ENCODE data around the gene TAB2.

DNA sequence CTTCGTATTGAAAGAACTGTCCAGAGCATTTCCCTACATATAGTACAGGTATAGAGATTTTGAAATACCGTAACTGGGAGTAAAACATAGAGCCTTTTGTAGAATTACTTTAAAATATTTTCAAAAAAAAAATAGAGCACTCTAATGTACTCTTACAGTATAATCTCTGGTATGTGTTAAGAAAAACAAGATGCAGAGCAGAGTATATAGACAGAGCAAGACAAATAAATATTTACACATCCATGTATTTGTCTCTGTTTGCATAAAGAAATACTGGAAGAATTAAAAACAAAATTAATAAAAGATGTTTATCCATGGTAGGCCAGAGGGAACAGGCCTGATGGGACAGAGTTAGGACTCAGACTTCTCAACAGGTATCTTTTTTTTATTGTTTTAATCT lies 54.5 kb downstream of the TAB2 start:
- TF ChIP-seq, protein P1, sequence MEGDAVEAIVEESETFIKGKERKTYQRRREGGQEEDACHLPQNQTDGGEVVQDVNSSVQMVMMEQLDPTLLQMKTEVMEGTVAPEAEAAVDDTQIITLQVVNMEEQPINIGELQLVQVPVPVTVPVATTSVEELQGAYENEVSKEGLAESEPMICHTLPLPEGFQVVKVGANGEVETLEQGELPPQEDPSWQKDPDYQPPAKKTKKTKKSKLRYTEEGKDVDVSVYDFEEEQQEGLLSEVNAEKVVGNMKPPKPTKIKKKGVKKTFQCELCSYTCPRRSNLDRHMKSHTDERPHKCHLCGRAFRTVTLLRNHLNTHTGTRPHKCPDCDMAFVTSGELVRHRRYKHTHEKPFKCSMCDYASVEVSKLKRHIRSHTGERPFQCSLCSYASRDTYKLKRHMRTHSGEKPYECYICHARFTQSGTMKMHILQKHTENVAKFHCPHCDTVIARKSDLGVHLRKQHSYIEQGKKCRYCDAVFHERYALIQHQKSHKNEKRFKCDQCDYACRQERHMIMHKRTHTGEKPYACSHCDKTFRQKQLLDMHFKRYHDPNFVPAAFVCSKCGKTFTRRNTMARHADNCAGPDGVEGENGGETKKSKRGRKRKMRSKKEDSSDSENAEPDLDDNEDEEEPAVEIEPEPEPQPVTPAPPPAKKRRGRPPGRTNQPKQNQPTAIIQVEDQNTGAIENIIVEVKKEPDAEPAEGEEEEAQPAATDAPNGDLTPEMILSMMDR (conservative IDR thresholded peaks at IDR 0.05), result no peak
- no peak for TF ChIP-seq EZH2 (IDR thresholded peaks at IDR 0.05; ENCODE audit: low read depth)

All from PC-9 (cell line).